ELR (cell line): ENCODE measurements around the gene TGIF1.
"Not testable (repeated sequence)": the region's sequence is repeated elsewhere in the genome, so short reads cannot be mapped to it uniquely, and the experiment has no call there.

Experiments
- DNase-seq: peaks from one replicate; pipeline ENCODE4 v3.0.0-alpha.2; 2015; ENCODE audit warnings: low read depth

The TGIF1 gene

GRCh38 chr18:3450012-3450798, at the start of gene TGIF1:
TGIF1 (plus strand) TSS chr18:3450172; CDS start chr18:3450490, 318 bp downstream.
- peak; percentile 78 for DNase-seq

GRCh38 chr18:3400567-3401296, 49.2 kb upstream of the TGIF1 start:
- no peak for DNase-seq

- no peak for DNase-seq
Observed at GRCh38 chr18:3401669-3402620, 48.0 kb upstream of the TGIF1 start.

GRCh38 chr18:3402982-3403451, 47.0 kb upstream of the TGIF1 start:
- peak; percentile 27 for DNase-seq

- no peak for DNase-seq
Observed at GRCh38 chr18:3405713-3406112, 44.3 kb upstream of the TGIF1 start.

- DNase-seq = no peak
Observed at GRCh38 chr18:3408107-3408506, 41.9 kb upstream of the TGIF1 start.

GRCh38 chr18:3409811-3410210, 40.2 kb upstream of the TGIF1 start:
- no peak for DNase-seq

- DNase-seq = no peak
Observed at GRCh38 chr18:3410273-3410672, 39.7 kb upstream of the TGIF1 start.

- not testable (repeated sequence) for DNase-seq
Observed at GRCh38 chr18:3410876-3411275, 39.1 kb upstream of the TGIF1 start.

- no peak for DNase-seq
Observed at GRCh38 chr18:3411327-3411726, 38.6 kb upstream of the TGIF1 start.

- DNase-seq = peak; percentile 10
Observed at GRCh38 chr18:3411854-3412268, 38.1 kb upstream of the TGIF1 start.

- DNase-seq = peak; percentile 27
Observed at GRCh38 chr18:3412528-3412927, 37.4 kb upstream of the TGIF1 start.

GRCh38 chr18:3415110-3415509, 34.9 kb upstream of the TGIF1 start:
- no peak for DNase-seq

GRCh38 chr18:3418083-3418482, 31.9 kb upstream of the TGIF1 start:
- no peak for DNase-seq

- no peak for DNase-seq
Observed at GRCh38 chr18:3420919-3421279, 29.1 kb upstream of the TGIF1 start.

- no peak for DNase-seq
Observed at GRCh38 chr18:3422905-3423304, 27.1 kb upstream of the TGIF1 start.

GRCh38 chr18:3424280-3424890, 25.6 kb upstream of the TGIF1 start:
- DNase-seq = no peak

- no peak for DNase-seq
Observed at GRCh38 chr18:3425030-3425429, 24.9 kb upstream of the TGIF1 start.

- DNase-seq = no peak
Observed at GRCh38 chr18:3425446-3425845, 24.5 kb upstream of the TGIF1 start.

- DNase-seq = no peak
Observed at GRCh38 chr18:3426074-3426473, 23.9 kb upstream of the TGIF1 start.

GRCh38 chr18:3427944-3428343, 22.0 kb upstream of the TGIF1 start:
- no peak for DNase-seq

- no peak for DNase-seq
Observed at GRCh38 chr18:3429121-3429520, 20.9 kb upstream of the TGIF1 start.
